Fibroblast of lung (primary cell): ENCODE results near the gene SLC17A5. TPM values are rescaled to one million over a fixed set of nuclear protein-coding genes. Genes with fewer than 3 reads are reported as not detected.

ENCODE experiments used
- DNase-seq, 2 donors: peaks; one replicate each; pipeline versions ENCODE4 v3.0.0 to v3.0.0-alpha.2; 2010; ENCODE audit warnings: low read depth in 2 of 2
- H2AFZ ChIP-seq: 2 replicates; pipeline ENCODE4 v1.5.1; 2012; ENCODE audit warnings: low read length, control low read depth, inconsistent platforms
- H3K27ac ChIP-seq: 2 replicates; pipeline ENCODE4 v1.5.1; 2011; ENCODE audit warnings: low read length, control low read depth; ENCODE audit not compliant: insufficient read depth
- H3K27me3 ChIP-seq: 2 replicates; pipeline ENCODE4 v1.5.1; 2011; ENCODE audit warnings: mild to moderate bottlenecking, low read length; ENCODE audit not compliant: control insufficient read depth, insufficient read depth
- H3K36me3 ChIP-seq: 2 replicates; pipeline ENCODE4 v1.5.1; 2011; ENCODE audit warnings: low read length; ENCODE audit not compliant: control insufficient read depth, insufficient read depth
- H3K4me1 ChIP-seq: 2 replicates; pipeline ENCODE4 v1.5.1; 2011; ENCODE audit warnings: low read length; ENCODE audit not compliant: control insufficient read depth, insufficient read depth; ENCODE audit errors: extremely low read depth
- H3K4me2 ChIP-seq: 2 replicates; pipeline ENCODE4 v1.5.1; 2011; ENCODE audit warnings: low read length, control low read depth; ENCODE audit not compliant: insufficient read depth; ENCODE audit errors: extremely low read depth
- H3K4me3 ChIP-seq, 4 experiments: fragments of 200-600 bp in 1 of 4; sonication (generic) in 1 of 4; replicated peaks in 1 of 4; 2 replicates each; pipeline ENCODE4 v1.5.1; 2011 to 2016; ENCODE audit warnings: low read length in 4 of 4, low read depth in 3 of 4, mild to moderate bottlenecking in 3 of 4, control low read depth in 2 of 4, inconsistent platforms in 1 of 4, mixed read lengths in 1 of 4; ENCODE audit not compliant: insufficient read depth in 1 of 4; ENCODE audit errors: control extremely low read depth in 1 of 4
- H3K79me2 ChIP-seq: 2 replicates; pipeline ENCODE4 v1.5.1; 2012; ENCODE audit warnings: mild to moderate bottlenecking, low read length, inconsistent platforms; ENCODE audit not compliant: control insufficient read depth, insufficient read depth
- H3K9ac ChIP-seq: 2 replicates; pipeline ENCODE4 v1.5.1; 2011; ENCODE audit warnings: mild to moderate bottlenecking, low read length, control low read depth; ENCODE audit not compliant: insufficient read depth
- H3K9me3 ChIP-seq: 2 replicates; pipeline ENCODE4 v1.5.1; 2012; ENCODE audit warnings: low read depth, low read length; ENCODE audit not compliant: control insufficient read depth, insufficient read depth
- H4K20me1 ChIP-seq: 2 replicates; pipeline ENCODE4 v1.5.1; 2011; ENCODE audit warnings: low read length; ENCODE audit not compliant: control insufficient read depth, insufficient read depth; ENCODE audit errors: extremely low read depth
- EZH2 ChIP-seq: IDR thresholded peaks from 2 replicates; pipeline ENCODE4 v1.5.1; 2012; ENCODE audit warnings: low read length, control low read depth, mild to moderate bottlenecking; ENCODE audit errors: missing control alignments
- polyA plus RNA-seq, 2 donors: library from polyadenylated mRNA; depleted of rRNA in 1 of 2; stranded (reverse) in 1 of 2; unstranded in 1 of 2; fragments of >200 nt; gene quantifications; 2 replicates each; pipeline ENCODE4 v1.2.1, GENCODE V29; 2011 to 2012; ENCODE audit warnings: missing spikeins in 1 of 2
- total RNA-seq: library from RNA; depleted of rRNA; stranded (reverse); fragments of >200 nt; gene quantifications from 2 replicates; pipeline ENCODE4 v1.2.1, GENCODE V29; 2014
- TF ChIP-seq, protein P1 (sequence below), 2 donors: IDR thresholded peaks in 1 of 2; conservative IDR thresholded peaks in 1 of 2; 1 replicate in 1 of 2; 2 replicates in 1 of 2; pipeline ENCODE4 v1.5.1; 2011 to 2012; ENCODE audit warnings: low read length in 2 of 2, control low read depth in 1 of 2, inconsistent platforms in 1 of 2, low read depth in 1 of 2, mild to moderate bottlenecking in 1 of 2

SLC17A5 gene
- total and polyA plus RNA-seq, 2 donors (not counting 1 experiment from before 2014, with no cell fraction given), result 39.3 to 56.8 TPM

DNA sequence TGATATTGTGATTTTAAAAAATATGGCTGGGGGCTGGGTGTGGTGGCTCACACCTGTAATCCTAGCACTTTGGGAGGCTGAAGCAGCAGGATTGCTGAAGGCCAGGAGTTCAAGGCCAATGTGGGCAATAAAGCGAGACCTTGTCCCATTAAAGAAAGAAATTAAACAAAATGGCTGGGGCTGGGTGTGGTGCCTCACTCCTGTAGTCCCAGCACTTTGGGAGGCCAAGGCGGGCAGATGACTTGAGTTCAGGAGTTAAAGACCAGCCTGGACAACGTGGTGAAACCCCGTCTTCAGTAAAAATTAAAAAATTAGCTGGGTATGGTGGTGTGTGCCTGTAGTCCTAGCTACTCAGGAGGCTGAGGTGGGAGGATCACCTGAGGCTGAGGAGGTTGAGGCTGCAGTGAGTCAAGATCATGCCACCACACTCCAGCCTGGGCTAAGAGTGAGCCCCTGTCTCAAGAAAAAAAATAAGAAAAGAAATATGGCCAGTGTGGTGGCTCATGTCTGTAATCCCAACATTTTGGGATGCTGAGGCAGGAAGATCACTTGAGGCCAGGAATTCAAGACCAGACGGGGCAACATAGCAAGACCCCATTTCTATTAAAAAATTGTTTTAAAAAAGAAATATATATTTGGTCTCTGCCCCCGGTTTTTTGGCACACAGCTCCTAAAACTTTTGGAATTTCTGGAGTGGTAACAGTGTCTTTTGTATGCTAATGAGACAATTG, 39.8 kb downstream of the SLC17A5 start:
- no peaks in the 10 kb centered on the region for H3K79me2 ChIP-seq
- H3K9me3 ChIP-seq, result no peaks in the 10 kb centered on the region
- no peak overlapping the region for H3K4me3 ChIP-seq
- peaks cover 7% of the 10 kb centered on the region for H3K36me3 ChIP-seq
- DNase-seq, result no peak
- no peaks in the 10 kb centered on the region for H3K27me3 ChIP-seq
- no peaks in the 10 kb centered on the region for H3K4me1 ChIP-seq
- H2AFZ ChIP-seq, result no peak overlapping the region
- no peak overlapping the region for H3K9ac ChIP-seq
- H3K27ac ChIP-seq, result no peak overlapping the region
- no peaks in the 10 kb centered on the region for H4K20me1 ChIP-seq
- TF ChIP-seq, protein P1, sequence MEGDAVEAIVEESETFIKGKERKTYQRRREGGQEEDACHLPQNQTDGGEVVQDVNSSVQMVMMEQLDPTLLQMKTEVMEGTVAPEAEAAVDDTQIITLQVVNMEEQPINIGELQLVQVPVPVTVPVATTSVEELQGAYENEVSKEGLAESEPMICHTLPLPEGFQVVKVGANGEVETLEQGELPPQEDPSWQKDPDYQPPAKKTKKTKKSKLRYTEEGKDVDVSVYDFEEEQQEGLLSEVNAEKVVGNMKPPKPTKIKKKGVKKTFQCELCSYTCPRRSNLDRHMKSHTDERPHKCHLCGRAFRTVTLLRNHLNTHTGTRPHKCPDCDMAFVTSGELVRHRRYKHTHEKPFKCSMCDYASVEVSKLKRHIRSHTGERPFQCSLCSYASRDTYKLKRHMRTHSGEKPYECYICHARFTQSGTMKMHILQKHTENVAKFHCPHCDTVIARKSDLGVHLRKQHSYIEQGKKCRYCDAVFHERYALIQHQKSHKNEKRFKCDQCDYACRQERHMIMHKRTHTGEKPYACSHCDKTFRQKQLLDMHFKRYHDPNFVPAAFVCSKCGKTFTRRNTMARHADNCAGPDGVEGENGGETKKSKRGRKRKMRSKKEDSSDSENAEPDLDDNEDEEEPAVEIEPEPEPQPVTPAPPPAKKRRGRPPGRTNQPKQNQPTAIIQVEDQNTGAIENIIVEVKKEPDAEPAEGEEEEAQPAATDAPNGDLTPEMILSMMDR (conservative IDR thresholded peaks at IDR 0.05 in 1 of 2, IDR thresholded peaks at IDR 0.05 in 1 of 2; ENCODE audit: low read depth in 1 of 2, low read length in 2 of 2), result no peak
- TF ChIP-seq EZH2, result no peak
- H3K4me2 ChIP-seq, result no peak overlapping the region

DNA sequence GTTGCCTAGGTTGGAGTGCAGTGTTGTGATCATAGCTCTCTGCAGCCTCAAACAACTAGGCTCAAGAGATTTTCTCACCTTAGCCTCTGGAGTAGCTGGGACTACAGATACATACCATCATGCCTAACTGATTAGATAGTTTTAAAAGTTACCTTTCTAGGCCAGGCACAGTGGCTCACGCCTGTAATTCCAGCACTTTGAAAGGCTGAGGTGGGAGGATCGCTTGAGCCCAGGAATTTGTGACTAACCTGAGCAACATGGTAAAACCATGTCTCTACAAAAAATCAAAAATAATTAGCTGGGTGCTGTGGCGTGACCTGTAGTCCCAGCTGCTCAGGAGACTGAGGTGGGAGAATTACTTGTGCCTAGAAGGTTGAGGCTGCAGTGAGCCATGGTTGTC, 41.2 kb downstream of the SLC17A5 start:
- H3K27ac ChIP-seq, result no peak overlapping the region
- no peaks in the 10 kb centered on the region for H3K4me1 ChIP-seq
- TF ChIP-seq EZH2, result no peak
- TF ChIP-seq, protein P1 (conservative IDR thresholded peaks at IDR 0.05 in 1 of 2, IDR thresholded peaks at IDR 0.05 in 1 of 2; ENCODE audit: low read depth in 1 of 2, low read length in 2 of 2), result no peak
- H3K4me3 ChIP-seq, result no peak overlapping the region
- H4K20me1 ChIP-seq, result no peaks in the 10 kb centered on the region
- H3K36me3 ChIP-seq, result peaks cover 9% of the 10 kb centered on the region
- H3K4me2 ChIP-seq, result no peak overlapping the region
- H2AFZ ChIP-seq, result no peak overlapping the region
- H3K9ac ChIP-seq, result no peak overlapping the region
- DNase-seq, result no peak
- no peaks in the 10 kb centered on the region for H3K79me2 ChIP-seq
- H3K9me3 ChIP-seq, result no peaks in the 10 kb centered on the region
- no peaks in the 10 kb centered on the region for H3K27me3 ChIP-seq

DNA sequence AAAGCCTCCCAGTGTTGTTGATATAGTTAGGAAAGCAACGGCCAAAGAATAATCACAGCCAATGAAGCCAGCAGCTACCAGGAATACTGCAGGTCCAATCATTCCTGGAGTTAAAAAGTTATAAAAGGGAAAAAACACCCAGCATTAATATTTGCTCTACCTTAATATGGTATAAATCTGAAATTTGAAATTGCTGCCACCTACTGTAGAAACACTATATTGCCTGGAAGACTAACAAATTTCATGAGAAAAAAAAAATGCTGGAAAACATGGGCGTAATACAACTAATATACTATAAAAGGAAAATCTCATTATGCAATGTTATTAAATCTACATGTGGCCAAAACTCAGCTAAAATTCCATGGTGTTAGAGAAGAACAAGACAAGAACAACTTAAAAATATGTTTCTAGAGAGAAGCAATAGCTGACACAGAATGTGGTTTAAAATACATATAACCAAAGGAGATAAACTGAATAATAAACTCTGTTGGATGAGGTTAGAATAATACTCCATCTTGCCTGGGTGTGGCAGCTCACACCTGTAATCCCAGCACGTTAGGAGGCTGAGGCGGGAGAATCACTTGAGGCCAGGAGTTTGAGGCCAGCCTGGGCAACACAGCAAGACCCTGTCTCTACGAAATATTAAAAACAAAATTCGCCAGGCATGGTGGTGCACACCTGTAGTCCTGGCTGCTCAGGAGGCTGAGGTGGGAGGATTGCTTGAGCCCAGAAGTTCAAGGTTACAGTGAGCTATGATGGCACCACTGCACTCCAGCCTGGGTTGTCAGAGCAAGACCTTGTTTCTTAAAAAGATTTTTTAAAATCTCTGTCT, 43.1 kb downstream of the SLC17A5 start:
- H3K79me2 ChIP-seq, result no peaks in the 10 kb centered on the region
- no peaks in the 10 kb centered on the region for H3K9me3 ChIP-seq
- no peak overlapping the region for H3K4me2 ChIP-seq
- no peak overlapping the region for H3K9ac ChIP-seq
- H3K27ac ChIP-seq, result no peak overlapping the region
- peak; percentile 33 to 80 for DNase-seq
- peaks cover 9% of the 10 kb centered on the region for H3K36me3 ChIP-seq
- H3K27me3 ChIP-seq, result no peaks in the 10 kb centered on the region
- H3K4me3 ChIP-seq, result no peak overlapping the region
- no peaks in the 10 kb centered on the region for H4K20me1 ChIP-seq
- TF ChIP-seq EZH2, result no peak
- TF ChIP-seq, protein P1 (conservative IDR thresholded peaks at IDR 0.05 in 1 of 2, IDR thresholded peaks at IDR 0.05 in 1 of 2; ENCODE audit: low read depth in 1 of 2, low read length in 2 of 2), result peak; percentile 19 to 62
- no peak overlapping the region for H2AFZ ChIP-seq
- no peaks in the 10 kb centered on the region for H3K4me1 ChIP-seq
